ENCODE data around the gene OSBPL9.

Gene OSBPL9

GRCh38 chr1:51663721-51664120 lies 46.8 kb downstream of the OSBPL9 start:
- DNase-seq (ENCODE audit: low spot score in 2 of 2) (no peak), ATAC-seq (no peak)
- Mint-ChIP-seq H3K9me3 (no peaks in the 10 kb centered on the region), H3K4me3 (no peak overlapping the region), H3K36me3 (no peaks in the 10 kb centered on the region), H3K27ac (no peak overlapping the region), H3K4me1 (peaks cover 6% of the 10 kb centered on the region)

- ATAC-seq (no peak), DNase-seq (ENCODE audit: low spot score in 2 of 2) (no peak)
- no peak overlapping the region for H3K27ac Mint-ChIP-seq
- H3K36me3 Mint-ChIP-seq = no peaks in the 10 kb centered on the region
- no peak overlapping the region for H3K4me3 Mint-ChIP-seq
- no peaks in the 10 kb centered on the region for H3K9me3 Mint-ChIP-seq
- H3K4me1 Mint-ChIP-seq = peaks cover 6% of the 10 kb centered on the region
These were observed 47.7 kb downstream of the OSBPL9 start for GRCh38 chr1:51664421-51665240.

GRCh38 chr1:51666478-51666877 lies 49.6 kb downstream of the OSBPL9 start:
- Mint-ChIP-seq H3K4me1 (peaks cover 6% of the 10 kb centered on the region), H3K27ac (no peak overlapping the region), H3K4me3 (no peak overlapping the region), H3K9me3 (no peaks in the 10 kb centered on the region), H3K36me3 (no peaks in the 10 kb centered on the region)
- DNase-seq (ENCODE audit: low spot score in 2 of 2) = no peak
- no peak for ATAC-seq

GRCh38 chr1:51667561-51667960 lies 50.7 kb downstream of the OSBPL9 start:
- ATAC-seq (no peak), DNase-seq (ENCODE audit: low spot score in 2 of 2) (no peak)
- Mint-ChIP-seq H3K36me3 (no peaks in the 10 kb centered on the region), H3K9me3 (no peaks in the 10 kb centered on the region), H3K4me1 (peaks cover 6% of the 10 kb centered on the region), H3K4me3 (no peak overlapping the region), H3K27ac (no peak overlapping the region)

- DNase-seq (ENCODE audit: low spot score in 2 of 2) (no peak), ATAC-seq (no peak)
- no peak overlapping the region for H3K4me3 Mint-ChIP-seq
- peaks cover 6% of the 10 kb centered on the region for H3K4me1 Mint-ChIP-seq
- no peaks in the 10 kb centered on the region for H3K36me3 Mint-ChIP-seq
- H3K9me3 Mint-ChIP-seq = no peaks in the 10 kb centered on the region
- no peak overlapping the region for H3K27ac Mint-ChIP-seq
These were observed 52.4 kb downstream of the OSBPL9 start for GRCh38 chr1:51669272-51669671.

- Mint-ChIP-seq H3K4me1 (peaks cover 6% of the 10 kb centered on the region), H3K9me3 (no peaks in the 10 kb centered on the region), H3K36me3 (no peaks in the 10 kb centered on the region), H3K4me3 (no peak overlapping the region), H3K27ac (no peak overlapping the region)
- DNase-seq (ENCODE audit: low spot score in 2 of 2) = no peak
- no peak for ATAC-seq
These were observed 52.9 kb downstream of the OSBPL9 start for GRCh38 chr1:51669816-51670215.

- Mint-ChIP-seq H3K36me3 (no peaks in the 10 kb centered on the region), H3K27ac (no peak overlapping the region), H3K4me3 (no peak overlapping the region), H3K4me1 (no peaks in the 10 kb centered on the region), H3K9me3 (no peaks in the 10 kb centered on the region)
- ATAC-seq = no peak
- no peak for DNase-seq (ENCODE audit: low spot score in 2 of 2)
These were observed 54.8 kb downstream of the OSBPL9 start for GRCh38 chr1:51671527-51672325.

- ATAC-seq = no peak
These were observed 56.4 kb downstream of the OSBPL9 start for GRCh38 chr1:51673279-51673678.

GRCh38 chr1:51675177-51675780 lies 58.4 kb downstream of the OSBPL9 start:
- DNase-seq (ENCODE audit: low spot score in 2 of 2) (no peak), ATAC-seq (no peak)
- Mint-ChIP-seq H3K9me3 (no peaks in the 10 kb centered on the region), H3K4me3 (no peak overlapping the region), H3K27ac (no peak overlapping the region), H3K4me1 (peaks cover 10% of the 10 kb centered on the region), H3K36me3 (no peaks in the 10 kb centered on the region)

More at GRCh38 chr1:51673279-51673678, 56.4 kb downstream of the OSBPL9 start:
- Mint-ChIP-seq H3K9me3 (no peaks in the 10 kb centered on the region), H3K36me3 (no peaks in the 10 kb centered on the region), H3K4me1 (no peaks in the 10 kb centered on the region), H3K27ac (no peak overlapping the region), H3K4me3 (no peak overlapping the region)
- DNase-seq (ENCODE audit: low spot score in 2 of 2) = no peak

GRCh38 chr1:51679435-51679834 lies 62.5 kb downstream of the OSBPL9 start:
- peak; percentile 100 for ATAC-seq
- H3K27ac Mint-ChIP-seq = no peak overlapping the region

GRCh38 chr1:51684776-51685175 lies 67.9 kb downstream of the OSBPL9 start:
- ATAC-seq (no peak), DNase-seq (ENCODE audit: low spot score in 2 of 2) (no peak)
- H3K4me3 Mint-ChIP-seq = no peak overlapping the region
- H3K36me3 Mint-ChIP-seq = no peaks in the 10 kb centered on the region
- no peak overlapping the region for H3K27ac Mint-ChIP-seq
- H3K9me3 Mint-ChIP-seq = no peaks in the 10 kb centered on the region
- H3K4me1 Mint-ChIP-seq = peaks cover 20% of the 10 kb centered on the region

More at GRCh38 chr1:51679435-51679834, 62.5 kb downstream of the OSBPL9 start:
- no peaks in the 10 kb centered on the region for H3K36me3 Mint-ChIP-seq
- no peak overlapping the region for H3K4me3 Mint-ChIP-seq
- no peak for DNase-seq (ENCODE audit: low spot score in 2 of 2)
- peaks cover 10% of the 10 kb centered on the region for H3K4me1 Mint-ChIP-seq
- no peaks in the 10 kb centered on the region for H3K9me3 Mint-ChIP-seq

- ATAC-seq = peak; percentile 81
- Mint-ChIP-seq H3K36me3 (no peaks in the 10 kb centered on the region), H3K9me3 (no peaks in the 10 kb centered on the region), H3K27ac (no peak overlapping the region), H3K4me3 (no peak overlapping the region), H3K4me1 (peaks cover 19% of the 10 kb centered on the region)
- no peak for DNase-seq (ENCODE audit: low spot score in 2 of 2)
These were observed 69.6 kb downstream of the OSBPL9 start for GRCh38 chr1:51686450-51686849.

GRCh38 chr1:51689075-51689440 lies 72.2 kb downstream of the OSBPL9 start:
- no peak overlapping the region for H3K27ac Mint-ChIP-seq
- no peaks in the 10 kb centered on the region for H3K9me3 Mint-ChIP-seq
- H3K4me1 Mint-ChIP-seq = peaks cover 27% of the 10 kb centered on the region
- ATAC-seq = no peak
- no peak overlapping the region for H3K4me3 Mint-ChIP-seq
- no peak for DNase-seq (ENCODE audit: low spot score in 2 of 2)
- H3K36me3 Mint-ChIP-seq = no peaks in the 10 kb centered on the region

- Mint-ChIP-seq H3K9me3 (no peaks in the 10 kb centered on the region), H3K4me1 (peaks cover 27% of the 10 kb centered on the region), H3K4me3 (no peak overlapping the region), H3K27ac (no peak overlapping the region), H3K36me3 (no peaks in the 10 kb centered on the region)
- DNase-seq (ENCODE audit: low spot score in 2 of 2) (no peak), ATAC-seq (no peak)
These were observed 72.8 kb downstream of the OSBPL9 start for GRCh38 chr1:51689643-51690042.

- peaks cover 27% of the 10 kb centered on the region for H3K4me1 Mint-ChIP-seq
- no peaks in the 10 kb centered on the region for H3K9me3 Mint-ChIP-seq
- H3K36me3 Mint-ChIP-seq = no peaks in the 10 kb centered on the region
- DNase-seq (ENCODE audit: low spot score in 2 of 2) (no peak), ATAC-seq (no peak)
- H3K4me3 Mint-ChIP-seq = no peak overlapping the region
- no peak overlapping the region for H3K27ac Mint-ChIP-seq
These were observed 73.5 kb downstream of the OSBPL9 start for GRCh38 chr1:51690285-51690961.
